B cell (primary cell): ENCODE data around the gene MYCL. TPM values are rescaled to one million over a fixed set of nuclear protein-coding genes. Genes with fewer than 3 reads are reported as not detected.

Experiments
- ATAC-seq: fragments of 200-7000 bp; cut with Tn5 transposase; one replicate; pipeline ENCODE4 v1.10.0; 2021; ENCODE audit warnings: low read depth, mild to moderate bottlenecking, moderate number of reproducible peaks, moderate library complexity
- CTCF ChIA-PET: fragments of 350-600 bp; sonication (Branson Sonifier 250); formaldehyde crosslinking; loops from one replicate; lab custom pipeline; 2021; ENCODE audit warnings: antibody characterized with exemption, inconsistent platforms; lab: Charles Lee
- POLR2A ChIA-PET: fragments of 350-600 bp; sonication (Branson Sonifier 250); formaldehyde crosslinking; loops from one replicate; lab custom pipeline; 2021; ENCODE audit warnings: antibody characterized with exemption; lab: Charles Lee
- DNase-seq: peaks from one replicate; pipeline ENCODE4 v3.0.0; 2013
- H2AFZ ChIP-seq: 2 replicates; pipeline ENCODE4 v1.6.1; 2012; ENCODE audit warnings: mild to moderate bottlenecking, low read depth, low read length; ENCODE audit not compliant: insufficient read depth, poor library complexity, severe bottlenecking
- H3K27ac ChIP-seq, 2 donors: 1 replicate in 1 of 2; 2 replicates in 1 of 2; pipeline ENCODE4 v1.5.1; 2012 to 2013; ENCODE audit warnings: low read length in 2 of 2, mild to moderate bottlenecking in 2 of 2, moderate library complexity in 1 of 2
- H3K27me3 ChIP-seq, 4 experiments: fragments of 200-600 bp in 1 of 4; sonication (generic) in 1 of 4; replicated peaks in 1 of 4; 1 replicate in 2 of 4; 2 replicates in 2 of 4; pipeline versions ENCODE4 v1.6.1 to v1.7.0; 2013 to 2016; ENCODE audit warnings: low read length in 3 of 4, mild to moderate bottlenecking in 2 of 4, mixed read lengths in 1 of 4, moderate library complexity in 1 of 4; ENCODE audit not compliant: insufficient read depth in 4 of 4, control insufficient read depth in 3 of 4; ENCODE audit errors: control extremely low read depth in 1 of 4
- H3K36me3 ChIP-seq, 2 experiments: replicated peaks in 1 of 2; 1 replicate in 1 of 2; 2 replicates in 1 of 2; pipeline versions ENCODE4 v1.6.1 to v1.7.1; 2013; ENCODE audit warnings: low read length in 1 of 2; ENCODE audit not compliant: insufficient read depth in 2 of 2, control insufficient read depth in 1 of 2; ENCODE audit errors: control extremely low read depth in 1 of 2, extremely low read depth in 1 of 2
- H3K4me1 ChIP-seq, 2 donors: fragments of 200-600 bp in 1 of 2; sonication (generic) in 1 of 2; 1 replicate in 1 of 2; 2 replicates in 1 of 2; pipeline versions ENCODE4 v1.5.1 to v1.6.1; 2013 to 2017; ENCODE audit warnings: low read length in 2 of 2; ENCODE audit not compliant: control insufficient read depth in 2 of 2, insufficient read depth in 2 of 2
- H3K4me2 ChIP-seq: replicated peaks from 2 replicates; pipeline ENCODE3; 2012; ENCODE audit warnings: mild to moderate bottlenecking, low read depth, low read length; ENCODE audit not compliant: poor library complexity, severe bottlenecking
- H3K4me3 ChIP-seq, 5 experiments: fragments of 200-600 bp in 1 of 5; sonication (generic) in 1 of 5; 1 replicate in 3 of 5; 2 replicates in 2 of 5; pipeline versions ENCODE4 v1.5.1 to v1.7.0; 2011 to 2016; ENCODE audit warnings: low read length in 4 of 5, mild to moderate bottlenecking in 4 of 5, low read depth in 2 of 5, control low read depth in 1 of 5, moderate library complexity in 1 of 5; ENCODE audit not compliant: insufficient read depth in 1 of 5; ENCODE audit errors: control extremely low read depth in 1 of 5, extremely low read depth in 1 of 5
- H3K79me2 ChIP-seq: fragments of 200-600 bp; sonication (generic); one replicate; pipeline ENCODE4 v1.6.0; 2016; ENCODE audit warnings: low read length; ENCODE audit not compliant: control insufficient read depth, insufficient read depth
- H3K9ac ChIP-seq: fragments of 200-600 bp; sonication (generic); 2 replicates; pipeline ENCODE4 v1.6.1; 2017; ENCODE audit warnings: mild to moderate bottlenecking, low read length, moderate library complexity
- H3K9me3 ChIP-seq, 3 donors: one replicate each; pipeline versions ENCODE4 v1.6.1 to v1.7.1; 2013; ENCODE audit warnings: low read length in 2 of 3; ENCODE audit not compliant: control insufficient read depth in 2 of 3, insufficient read depth in 1 of 3; ENCODE audit errors: control extremely low read depth in 1 of 3
- H4K20me1 ChIP-seq: 2 replicates; pipeline ENCODE4 v1.6.0; 2012; ENCODE audit warnings: mild to moderate bottlenecking, low read length; ENCODE audit not compliant: insufficient read depth, control insufficient read depth, poor library complexity, severe bottlenecking
- H3K27ac Mint-ChIP-seq: one replicate; pipeline ENCODE4 v1.8.0; 2021; ENCODE audit warnings: mixed read lengths
- H3K27me3 Mint-ChIP-seq: one replicate; pipeline ENCODE4 v1.8.0; 2021; ENCODE audit warnings: mixed read lengths
- H3K4me1 Mint-ChIP-seq: one replicate; pipeline ENCODE4 v1.8.0; 2021; ENCODE audit warnings: mixed read lengths
- H3K4me3 Mint-ChIP-seq: one replicate; pipeline ENCODE4 v1.8.0; 2021; ENCODE audit warnings: mixed read lengths
- H3K9me3 Mint-ChIP-seq: one replicate; pipeline ENCODE4 v1.8.0; 2022; ENCODE audit warnings: mixed read lengths; ENCODE audit not compliant: insufficient read depth
- CTCF ChIP-seq: fragments of 200-600 bp; IDR thresholded peaks from one replicate; pipeline ENCODE4 v1.8.0; 2022; ENCODE audit warnings: antibody characterized with exemption, mild to moderate bottlenecking
- EZH2 ChIP-seq: IDR thresholded peaks from 2 replicates; pipeline ENCODE4 v1.6.1; 2012; ENCODE audit warnings: borderline replicate concordance, low read depth, mild to moderate bottlenecking, moderate library complexity, low read length; ENCODE audit not compliant: insufficient read depth, poor library complexity, severe bottlenecking
- WGBS: methylation state at CpG from one replicate; pipeline ENCODE4 v1.1.5; 2013; ENCODE audit warnings: missing lambda C conversion rate; ENCODE audit not compliant: insufficient coverage; 5-methylcytosine and 5-hydroxymethylcytosine counted together
- intact Hi-C: fragments of 100-400 bp; cut with micrococcal nuclease; formaldehyde crosslinking; loops from one replicate; pipeline ENCODE4 v1.10.0; 2022
- polyA plus RNA-seq: library from polyadenylated mRNA; depleted of rRNA; stranded (reverse); fragments of >200 nt; gene quantifications from 2 replicates; pipeline ENCODE4 v1.2.3, GENCODE V29; 2012
- small RNA-seq: library from RNA; depleted of rRNA; stranded (forward); fragments of <200 nt; gene quantifications from one replicate; pipeline ENCODE3, GENCODE V24; 2012; ENCODE audit warnings: low replicate concordance, low read depth; ENCODE audit not compliant: insufficient read length
- total RNA-seq, 2 donors: library from RNA; stranded (reverse); fragments of 120-200 nt in 1 of 2; gene quantifications; 1 replicate in 1 of 2; 2 replicates in 1 of 2; pipeline versions ENCODE4 v1.2.3 to v1.2.4, GENCODE V29; 2013 to 2022

The MYCL gene
- total and polyA plus RNA-seq, 2 donors (not counting 1 experiment from before 2014, with no cell fraction given): 0.03 to 0.62 TPM

- peak overlapping the region; percentile 3 for H2AFZ ChIP-seq
- POLR2A ChIA-PET: interaction anchor here (0.5 to 0.7 kb wide), 3 partner anchors 19 to 1926 kb away, joined by 3 to 4 read pairs (median 3); no protein-coding TSS in a partner anchor
- Mint-ChIP-seq H3K4me3 (peak overlapping the region; percentile 11), H3K4me1 (peaks cover 18% of the 10 kb centered on the region), H3K9me3 (no peaks in the 10 kb centered on the region), H3K27me3 (no peaks in the 10 kb centered on the region), H3K27ac (peak overlapping the region; percentile 74)
- 21% methylated on average over 3 of the region's 7 CpGs for WGBS
- peaks cover 13 to 21% of the 10 kb centered on the region in 2 donors for H3K4me1 ChIP-seq
- CTCF ChIA-PET: interaction anchor here (0.6 to 2.9 kb wide), 5 partner anchors 13 to 128 kb away, joined by 3 to 14 read pairs (median 3); no protein-coding TSS in a partner anchor
- H3K9me3 ChIP-seq: no peaks in the 10 kb centered on the region
- H3K4me2 ChIP-seq: peak overlapping the region; percentile 25
- no peaks in the 10 kb centered on the region for H3K79me2 ChIP-seq
- no peaks in the 10 kb centered on the region for H4K20me1 ChIP-seq
- H3K27ac ChIP-seq: peak overlapping the region in 1 of 2 donors; percentile 62
- H3K9ac ChIP-seq: no peak overlapping the region
- DNase-seq (peak; percentile 83), ATAC-seq (peak; percentile 89)
- H3K36me3 ChIP-seq: peaks cover 0 to 45% of the 10 kb centered on the region in 2 experiments
- no peak for TF ChIP-seq EZH2
- no peak for TF ChIP-seq CTCF
- H3K27me3 ChIP-seq: no peaks in the 10 kb centered on the region
- intact Hi-C loops: no loop called here
- no peak overlapping the region for H3K4me3 ChIP-seq
Observed at GRCh38 chr1:39845569-39846566, 55.8 kb downstream of the MYCL start.

Small RNA genes within 50 kb of the gene (small RNA-seq; reads per million reads assigned to genes)
- not detected for gene RF00019

Other genes starting within 250 kb of the MYCL start
- gene NT5C1A, start 229.8 kb downstream of the MYCL start, total RNA-seq: not detected in 2 replicates
- gene NT5C1A, start 229.8 kb downstream of the MYCL start, polyA plus RNA-seq: not detected in 2 replicates
- not detected in 2 replicates for gene HPCAL4, start 210.5 kb downstream of the MYCL start, total RNA-seq
- gene HPCAL4, start 210.5 kb downstream of the MYCL start, polyA plus RNA-seq: 0.13 TPM in 1 of 2 replicates, not detected in the other
- 68.6 and 69.4 TPM in 2 replicates for gene PPIE, start 163.0 kb downstream of the MYCL start, total RNA-seq
- gene PPIE, start 163.0 kb downstream of the MYCL start, polyA plus RNA-seq: 64.4 and 78.3 TPM in 2 replicates
- gene OXCT2, start 130.6 kb downstream of the MYCL start, total RNA-seq: 1.0 and 1.5 TPM in 2 replicates
- gene OXCT2, start 130.6 kb downstream of the MYCL start, polyA plus RNA-seq: 1.9 and 2.6 TPM in 2 replicates
- gene BMP8B, start 113.1 kb downstream of the MYCL start, total RNA-seq: 2.3 and 2.5 TPM in 2 replicates
- 1.5 and 2.2 TPM in 2 replicates for gene BMP8B, start 113.1 kb downstream of the MYCL start, polyA plus RNA-seq
- gene TRIT1, start 18.4 kb downstream of the MYCL start, total RNA-seq: 22.2 and 25.8 TPM in 2 replicates
- 8.9 and 9.4 TPM in 2 replicates for gene TRIT1, start 18.4 kb downstream of the MYCL start, polyA plus RNA-seq
- gene MFSD2A, start 53.2 kb upstream of the MYCL start, total RNA-seq: 3.9 TPM in 2 replicates
- gene MFSD2A, start 53.2 kb upstream of the MYCL start, polyA plus RNA-seq: 1.8 and 5.5 TPM in 2 replicates
- gene CAP1, start 138.8 kb upstream of the MYCL start, total RNA-seq: 195 and 203 TPM in 2 replicates
- gene CAP1, start 138.8 kb upstream of the MYCL start, polyA plus RNA-seq: 146 and 175 TPM in 2 replicates
- gene PPT1, start 195.3 kb upstream of the MYCL start, total RNA-seq: 32.1 and 38.2 TPM in 2 replicates
- gene PPT1, start 195.3 kb upstream of the MYCL start, polyA plus RNA-seq: 6.0 and 10.4 TPM in 2 replicates